ENCODE results near the gene ARAP3.

- TF ChIP-seq, protein P1, sequence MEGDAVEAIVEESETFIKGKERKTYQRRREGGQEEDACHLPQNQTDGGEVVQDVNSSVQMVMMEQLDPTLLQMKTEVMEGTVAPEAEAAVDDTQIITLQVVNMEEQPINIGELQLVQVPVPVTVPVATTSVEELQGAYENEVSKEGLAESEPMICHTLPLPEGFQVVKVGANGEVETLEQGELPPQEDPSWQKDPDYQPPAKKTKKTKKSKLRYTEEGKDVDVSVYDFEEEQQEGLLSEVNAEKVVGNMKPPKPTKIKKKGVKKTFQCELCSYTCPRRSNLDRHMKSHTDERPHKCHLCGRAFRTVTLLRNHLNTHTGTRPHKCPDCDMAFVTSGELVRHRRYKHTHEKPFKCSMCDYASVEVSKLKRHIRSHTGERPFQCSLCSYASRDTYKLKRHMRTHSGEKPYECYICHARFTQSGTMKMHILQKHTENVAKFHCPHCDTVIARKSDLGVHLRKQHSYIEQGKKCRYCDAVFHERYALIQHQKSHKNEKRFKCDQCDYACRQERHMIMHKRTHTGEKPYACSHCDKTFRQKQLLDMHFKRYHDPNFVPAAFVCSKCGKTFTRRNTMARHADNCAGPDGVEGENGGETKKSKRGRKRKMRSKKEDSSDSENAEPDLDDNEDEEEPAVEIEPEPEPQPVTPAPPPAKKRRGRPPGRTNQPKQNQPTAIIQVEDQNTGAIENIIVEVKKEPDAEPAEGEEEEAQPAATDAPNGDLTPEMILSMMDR (conservative IDR thresholded peaks at IDR 0.05 in 1 of 2, IDR thresholded peaks at IDR 0.05 in 1 of 2; ENCODE audit: extremely low read depth in 1 of 2, insufficient read depth in 1 of 2, low read depth in 1 of 2, low read length in 2 of 2), result peak in 1 of 2 donors; percentile 1
- TF ChIP-seq EZH2 (IDR thresholded peaks at IDR 0.05; ENCODE audit: borderline replicate concordance, low read length), result no peak
Observed at GRCh38 chr5:141650851-141651727, 30.9 kb downstream of the ARAP3 start, which contains the start of gene FCHSD1.

Measured in mammary epithelial cell (primary cell).